NOMO-1 treated with DMSO at 0.1 percent for 48 hours (cell line): ENCODE measurements around the gene SREBF2.
A peak's percentile ranks its signal among the peaks of the same experiment; 100 is the strongest.
"Not testable (repeated sequence)": the region's sequence is repeated elsewhere in the genome, so short reads cannot be mapped to it uniquely, and the experiment has no call there.

Experiments used
- DNase-seq: peaks from one replicate; lab custom pipeline; 2025; ENCODE audit not compliant: unreplicated experiment; lab: John Stamatoyannopoulos, UW

SREBF2 gene

GRCh38 chr22:41820447-41820846 lies 12.5 kb upstream of the SREBF2 start:
- no peak for DNase-seq

- no peak for DNase-seq
These were observed 11.2 kb upstream of the SREBF2 start for GRCh38 chr22:41821471-41822316.

GRCh38 chr22:41822317-41823057 lies 10.4 kb upstream of the SREBF2 start:
- DNase-seq: peak; percentile 52

GRCh38 chr22:41823797-41824196 lies 9.1 kb upstream of the SREBF2 start:
- no peak for DNase-seq

- no peak for DNase-seq
These were observed 7.5 kb upstream of the SREBF2 start for GRCh38 chr22:41825376-41825775.

- DNase-seq: no peak
These were observed 6.9 kb upstream of the SREBF2 start for GRCh38 chr22:41826021-41826420.

- no peak for DNase-seq
These were observed 6.2 kb upstream of the SREBF2 start for GRCh38 chr22:41826430-41827383.

- no peak for DNase-seq
These were observed 5.2 kb upstream of the SREBF2 start for GRCh38 chr22:41827671-41828070.

GRCh38 chr22:41828516-41828915 lies 4.4 kb upstream of the SREBF2 start:
- DNase-seq: no peak

- no peak for DNase-seq
These were observed 2.7 kb upstream of the SREBF2 start for GRCh38 chr22:41830174-41830573.

- peak; percentile 69 for DNase-seq
These were observed 1.5 kb upstream of the SREBF2 start for GRCh38 chr22:41831383-41831782.

- no peak for DNase-seq
These were observed 915 bp upstream of the SREBF2 start for GRCh38 chr22:41831828-41832552.

GRCh38 chr22:41833369-41834004 lies 582 bp downstream of the SREBF2 start:
- peak; percentile 37 for DNase-seq

- peak; percentile 15 for DNase-seq
These were observed 1.4 kb downstream of the SREBF2 start for GRCh38 chr22:41834005-41834944.

- DNase-seq: not testable (repeated sequence)
These were observed 2.6 kb downstream of the SREBF2 start for GRCh38 chr22:41835462-41835861.

GRCh38 chr22:41836551-41836950 lies 3.6 kb downstream of the SREBF2 start:
- no peak for DNase-seq

- no peak for DNase-seq
These were observed 6.1 kb downstream of the SREBF2 start for GRCh38 chr22:41838842-41839618.

GRCh38 chr22:41840216-41840615 lies 7.3 kb downstream of the SREBF2 start:
- no peak for DNase-seq
